Tibial nerve (tissue), 4 donors: ENCODE data around the gene SNX24. TPM values are rescaled to one million over a fixed set of nuclear protein-coding genes. Genes with fewer than 3 reads are reported as not detected.

Experiments used
- DNase-seq, 2 donors: peaks; one replicate each; pipeline ENCODE4 v3.0.0-alpha.2; 2019; ENCODE audit warnings: low spot score in 2 of 2
- H3K27ac ChIP-seq, 4 donors: fragments of 200-600 bp; sonication (generic) in 3 of 4; one replicate each; pipeline ENCODE4 v1.5.1; 2017 to 2019; ENCODE audit warnings: mild to moderate bottlenecking in 1 of 4
- H3K27me3 ChIP-seq, 2 donors: fragments of 200-600 bp; sonication (generic) in 1 of 2; one replicate each; pipeline versions ENCODE4 v1.5.1 to v1.6.0; 2017 to 2019
- H3K36me3 ChIP-seq, 3 donors: fragments of 200-600 bp; sonication (generic); one replicate each; pipeline ENCODE4 v1.5.1; 2018 to 2019
- H3K4me1 ChIP-seq, 4 donors: fragments of 200-600 bp; sonication (generic) in 3 of 4; one replicate each; pipeline ENCODE4 v1.5.1; 2017 to 2019
- H3K4me3 ChIP-seq, 4 donors: fragments of 200-600 bp; sonication (generic) in 3 of 4; one replicate each; pipeline ENCODE4 v1.5.1; 2017 to 2019; ENCODE audit warnings: mild to moderate bottlenecking in 1 of 4, moderate library complexity in 1 of 4
- H3K9me3 ChIP-seq, 4 donors: fragments of 200-600 bp; sonication (generic) in 3 of 4; one replicate each; pipeline ENCODE4 v1.5.1; 2017 to 2019
- CTCF ChIP-seq, 5 experiments: fragments of 200-600 bp in 3 of 5; fragments of 450-650 bp in 2 of 5; sonication (generic) in 3 of 5; IDR thresholded peaks; one replicate each; pipeline ENCODE4 v1.5.1; 2016 to 2019; ENCODE audit warnings: antibody characterized with exemption in 5 of 5, mild to moderate bottlenecking in 3 of 5, moderate library complexity in 2 of 5
- EP300 ChIP-seq, 2 donors: sonication (generic); formaldehyde crosslinking; IDR thresholded peaks; one replicate each; pipeline ENCODE4 v1.6.1; 2017; ENCODE audit warnings: antibody characterized with exemption in 2 of 2, mild to moderate bottlenecking in 1 of 2
- POLR2A ChIP-seq, 2 donors: fragments of 450-650 bp; IDR thresholded peaks; one replicate each; pipeline ENCODE4 v1.6.1; 2017; ENCODE audit warnings: antibody characterized with exemption in 2 of 2, mild to moderate bottlenecking in 2 of 2, moderate library complexity in 2 of 2
- WGBS, 2 donors: methylation state at CpG; one replicate each; pipeline ENCODE4 v1.1.5; 2018; 5-methylcytosine and 5-hydroxymethylcytosine counted together
- total RNA-seq, 4 donors: library from RNA; depleted of rRNA; stranded (reverse); fragments of >200 nt; gene quantifications; one replicate each; pipeline ENCODE4 v1.1.0, GENCODE V29; 2016

SNX24 gene
- total RNA-seq, 4 donors from 2014 or later, result 32.0 to 69.5 (median 51.1) TPM

DNA sequence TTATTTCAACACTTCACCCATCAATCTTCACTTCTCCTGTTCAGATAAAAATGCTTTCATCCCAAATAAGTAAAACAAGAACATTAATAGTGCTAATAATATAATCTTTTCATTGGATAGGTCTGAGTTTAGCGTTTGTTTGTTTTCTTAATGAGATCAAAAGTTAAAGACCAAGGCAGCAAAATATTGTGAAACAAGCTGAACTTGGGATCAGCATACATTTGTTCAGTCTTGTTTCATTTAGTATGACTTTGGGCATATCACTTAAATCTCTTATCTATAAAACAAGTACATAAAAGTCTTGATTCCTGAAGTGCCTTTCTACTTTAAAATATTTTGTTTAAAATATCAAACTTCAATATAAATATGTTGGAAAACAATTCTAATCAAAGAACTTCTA, 13.4 kb upstream of the SNX24 start:
- TF ChIP-seq CTCF (IDR thresholded peaks at IDR 0.05) (no peak), EP300 (IDR thresholded peaks at IDR 0.05) (no peak), POLR2A (IDR thresholded peaks at IDR 0.05) (no peak)
- WGBS, 2 donors, result 64 to 67% methylated on average over 1 of the region's 1 CpG
- no peak for DNase-seq
- Histone ChIP-seq H3K9me3 (no peaks in the 10 kb centered on the region), H3K36me3 (peaks cover 0 to 38% (median 0%) of the 10 kb centered on the region in 3 donors), H3K27me3 (no peaks in the 10 kb centered on the region), H3K4me3 (no peak overlapping the region), H3K4me1 (no peaks in the 10 kb centered on the region), H3K27ac (no peak overlapping the region)

DNA sequence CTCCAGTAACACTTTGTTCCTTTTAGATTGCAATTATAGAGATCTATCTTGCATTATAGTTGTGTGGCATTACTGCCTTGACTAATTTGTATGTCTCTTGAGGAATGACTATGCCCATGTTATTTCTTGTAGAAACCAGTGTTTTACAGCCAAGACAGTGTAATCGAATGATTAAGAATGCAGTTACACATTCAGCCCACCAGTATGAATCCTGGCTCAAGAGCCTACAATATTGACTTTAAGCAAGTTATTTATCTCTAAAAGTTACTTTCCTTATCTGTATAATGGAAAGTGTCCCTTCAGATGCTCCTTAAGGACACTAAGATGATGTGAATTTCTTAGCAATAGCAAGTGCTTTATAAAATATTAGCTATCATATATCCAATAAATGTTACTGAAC, 9.7 kb upstream of the SNX24 start:
- H3K27me3 ChIP-seq, result no peaks in the 10 kb centered on the region
- no peaks in the 10 kb centered on the region for H3K4me1 ChIP-seq
- no peak overlapping the region for H3K27ac ChIP-seq
- H3K36me3 ChIP-seq, result peaks cover 0 to 12% (median 0%) of the 10 kb centered on the region in 3 donors
- H3K9me3 ChIP-seq, result peaks cover 0 to 4% (median 0%) of the 10 kb centered on the region in 4 donors
- WGBS, 2 donors, result 59 to 69% methylated on average over 1 of the region's 1 CpG
- no peak for DNase-seq
- no peak overlapping the region for H3K4me3 ChIP-seq
- TF ChIP-seq POLR2A (IDR thresholded peaks at IDR 0.05), result no peak
- TF ChIP-seq CTCF (IDR thresholded peaks at IDR 0.05), result no peak
- TF ChIP-seq EP300 (IDR thresholded peaks at IDR 0.05), result no peak

- H3K27me3 ChIP-seq, result no peaks in the 10 kb centered on the region
- no peaks in the 10 kb centered on the region for H3K4me1 ChIP-seq
- peaks cover 0 to 8% (median 0%) of the 10 kb centered on the region in 4 donors for H3K9me3 ChIP-seq
- peaks cover 0 to 6% (median 0%) of the 10 kb centered on the region in 3 donors for H3K36me3 ChIP-seq
- TF ChIP-seq CTCF (IDR thresholded peaks at IDR 0.05) (no peak), EP300 (IDR thresholded peaks at IDR 0.05) (no peak), POLR2A (IDR thresholded peaks at IDR 0.05) (no peak)
- H3K27ac ChIP-seq, result no peak overlapping the region
- WGBS, 2 donors, result 89 to 92% methylated on average over 3 of the region's 3 CpGs
- DNase-seq, result no peak
- no peak overlapping the region for H3K4me3 ChIP-seq
These were observed 8.5 kb upstream of the SNX24 start for GRCh38 chr5:122836947-122837346.

DNA sequence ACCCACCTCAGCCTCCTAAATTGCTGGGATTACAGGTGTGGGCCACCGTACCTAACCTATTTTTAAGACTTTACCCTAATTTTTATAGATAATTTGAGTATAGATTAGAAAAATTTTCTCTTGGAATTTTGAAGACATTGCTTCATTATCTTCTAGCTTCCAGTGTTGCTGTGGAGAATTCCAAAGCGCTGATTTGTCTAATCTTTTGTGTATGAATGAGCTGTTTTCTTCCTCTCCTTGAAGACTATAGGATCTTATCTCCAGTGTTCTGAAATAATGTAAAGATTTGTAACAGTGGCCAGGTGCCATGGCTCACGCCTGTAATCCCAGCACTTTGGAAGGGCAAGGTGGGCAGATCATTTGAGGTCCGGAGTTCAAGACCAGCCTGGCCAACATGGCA, 5.7 kb upstream of the SNX24 start:
- Histone ChIP-seq H3K27ac (no peak overlapping the region), H3K4me1 (peaks cover 0 to 17% (median 0%) of the 10 kb centered on the region in 4 donors), H3K4me3 (no peak overlapping the region), H3K9me3 (peaks cover 0 to 8% (median 0%) of the 10 kb centered on the region in 4 donors), H3K27me3 (no peaks in the 10 kb centered on the region), H3K36me3 (peaks cover 0 to 6% (median 0%) of the 10 kb centered on the region in 3 donors)
- TF ChIP-seq EP300 (IDR thresholded peaks at IDR 0.05) (no peak), CTCF (IDR thresholded peaks at IDR 0.05) (no peak), POLR2A (IDR thresholded peaks at IDR 0.05) (no peak)
- DNase-seq, result no peak
- 93 to 95% methylated on average over 4 of the region's 4 CpGs for WGBS, 2 donors

DNA sequence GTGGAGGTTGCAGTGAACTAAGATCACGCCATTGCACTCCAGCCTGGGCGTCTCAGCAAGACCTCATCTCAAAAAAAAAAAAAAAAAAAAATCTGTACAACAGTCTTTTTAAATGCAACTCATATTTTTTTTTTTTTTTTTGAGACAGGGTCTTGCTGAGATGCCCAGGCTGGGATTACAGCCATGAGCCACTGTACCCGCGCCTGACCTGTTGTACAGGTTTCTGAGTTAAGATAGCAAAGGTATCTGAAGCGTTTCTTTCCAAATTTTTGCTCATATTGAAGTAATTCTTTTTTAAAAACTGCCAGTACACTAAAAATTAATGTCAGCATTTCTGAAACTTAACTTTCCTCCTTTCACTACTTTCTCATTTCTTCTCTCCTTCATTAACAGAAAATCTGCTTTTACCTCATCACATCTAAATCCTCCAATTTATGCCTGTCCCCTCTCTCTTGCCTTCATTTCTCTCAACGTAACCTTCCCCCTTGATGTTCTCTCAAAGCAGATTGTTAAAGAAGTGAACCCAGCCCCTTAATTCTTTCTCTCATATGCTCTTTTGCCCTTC, 3.3 kb upstream of the SNX24 start:
- H3K9me3 ChIP-seq, result peaks cover 0 to 8% (median 0%) of the 10 kb centered on the region in 4 donors
- TF ChIP-seq POLR2A (IDR thresholded peaks at IDR 0.05) (no peak), EP300 (IDR thresholded peaks at IDR 0.05) (no peak), CTCF (IDR thresholded peaks at IDR 0.05) (no peak)
- peaks cover 0 to 6% (median 0%) of the 10 kb centered on the region in 3 donors for H3K36me3 ChIP-seq
- no peak overlapping the region for H3K4me3 ChIP-seq
- no peak for DNase-seq
- WGBS, 2 donors, result 91 to 93% methylated on average over 6 of the region's 6 CpGs
- H3K4me1 ChIP-seq, result peaks cover 0 to 28% (median 1%) of the 10 kb centered on the region in 4 donors
- no peaks in the 10 kb centered on the region for H3K27me3 ChIP-seq
- no peak overlapping the region for H3K27ac ChIP-seq
